ENCODE measurements around the gene FAM53B. TPM values are rescaled to one million over a fixed set of nuclear protein-coding genes. Genes with fewer than 3 reads are reported as not detected.

Gene FAM53B
- polyA plus RNA-seq, 1 of the 3 experiments (the other 2 are of a cell fraction): 5.6 TPM

GRCh38 chr10:124738441-124738840, 5.7 kb downstream of the FAM53B start:
- 88% methylated on average over 6 of the region's 6 CpGs for WGBS (ENCODE audit: low lambda C conversion rate)
- Histone ChIP-seq H3K4me2 (no peak overlapping the region), H3K9me3 (no peaks in the 10 kb centered on the region), H3K36me3 (replicated peaks in 1 of 2; ENCODE audit: control insufficient read depth in 1 of 2, insufficient read depth in 2 of 2, low read length in 1 of 2) (no peaks in the 10 kb centered on the region), H3K9ac (no peak overlapping the region), H3K27me3 (ENCODE audit: insufficient read depth) (no peaks in the 10 kb centered on the region), H3K27ac (ENCODE audit: low read depth in 2 of 2, low read length in 1 of 2) (no peak overlapping the region; a peak in 1 of 4 replicates), H3K9me2 (no peaks in the 10 kb centered on the region), H2AFZ (ENCODE audit: low read depth) (no peak overlapping the region), H3K79me2 (ENCODE audit: insufficient read depth) (peaks cover 40% of the 10 kb centered on the region; the same call in 1 of the 2 replicates), H3F3A (replicated peaks; ENCODE audit: insufficient read depth) (peaks cover 7% of the 10 kb centered on the region), H3K4me1 (ENCODE audit: control insufficient read depth in 1 of 2, insufficient read depth in 2 of 2, low read depth in 1 of 2, low read length in 1 of 2) (peaks cover 12 to 62% of the 10 kb centered on the region in 2 experiments; a peak in 3 of 4 replicates), H3K4me3 (ENCODE audit: low read depth in 2 of 2, low read length in 1 of 2) (no peak overlapping the region), H4K20me1 (ENCODE audit: insufficient read depth) (peaks cover 26% of the 10 kb centered on the region; the same call in 1 of the 2 replicates)
- ChIA-PET CTCF (interaction anchor here (1.3 to 7.9 kb wide), 3 partner anchors 197 to 210 kb away, joined by 3 to 192 read pairs (median 69); no protein-coding TSS in a partner anchor), POLR2A (no interaction called here)
- DNase-seq: no peak
- TF ChIP-seq PBX3 (IDR thresholded peaks at IDR 0.05) (no peak), RAD21 (IDR thresholded peaks at IDR 0.05; ENCODE audit: low read length) (no peak), YY1 (IDR thresholded peaks at IDR 0.05; ENCODE audit: low read depth) (no peak), REST (IDR thresholded peaks at IDR 0.05; ENCODE audit: low read depth, low read length) (no peak), SIN3A (IDR thresholded peaks at IDR 0.05; ENCODE audit: borderline replicate concordance, low read depth, low read length) (no peak), USF2 (IDR thresholded peaks at IDR 0.05; ENCODE audit: borderline replicate concordance, low read depth, low read length) (no peak), ZBTB33 (IDR thresholded peaks at IDR 0.05; ENCODE audit: borderline replicate concordance, low read depth) (no peak), EZH2phosphoT487 (IDR thresholded peaks at IDR 0.05; ENCODE audit: borderline replicate concordance, low read depth) (no peak), MAX (IDR thresholded peaks at IDR 0.05; ENCODE audit: low read depth) (no peak), FOXM1 (IDR thresholded peaks at IDR 0.05; ENCODE audit: low read depth) (no peak), GATA2 (CRISPR knock-in tag; IDR thresholded peaks at IDR 0.05) (no peak), NRF1 (IDR thresholded peaks at IDR 0.05; ENCODE audit: low read depth, low read length) (no peak), MXI1 (IDR thresholded peaks at IDR 0.05; ENCODE audit: low read depth, low read length) (no peak), POLR2AphosphoS5 (IDR thresholded peaks at IDR 0.05; ENCODE audit: low read depth, low read length) (no peak), NFIC (IDR thresholded peaks at IDR 0.05; ENCODE audit: borderline replicate concordance) (no peak), FOXJ3 (CRISPR knock-in tag; IDR thresholded peaks at IDR 0.05) (no peak)
